Endometrium (tissue), 2 donors: ENCODE data around the gene PTPRD.

Experiments
- FAIRE-seq: peaks from 2 replicates; lab custom pipeline; 2012; peaks lifted over from hg19 to GRCh38; lab: Jason Lieb, UNC
- donor health status: control.
- donor health status: control.

Gene PTPRD

GRCh38 chr9:10612641-10613398, at the start of gene PTPRD:
TSS of gene PTPRD (minus strand) at chr9:10613002.
- no peak for FAIRE-seq

- FAIRE-seq, result no peak
These were observed 49.2 kb upstream of the PTPRD start for GRCh38 chr9:10661994-10662393.

- FAIRE-seq, result no peak
These were observed 48.6 kb upstream of the PTPRD start for GRCh38 chr9:10661376-10661775.

GRCh38 chr9:10651012-10651411, 38.2 kb upstream of the PTPRD start:
- no peak for FAIRE-seq

GRCh38 chr9:10649076-10649475, 36.3 kb upstream of the PTPRD start:
- no peak for FAIRE-seq

- FAIRE-seq, result no peak
These were observed 21.0 kb upstream of the PTPRD start for GRCh38 chr9:10633785-10634184.

GRCh38 chr9:10614196-10614800, 1.5 kb upstream of the PTPRD start:
- no peak for FAIRE-seq

- FAIRE-seq, result no peak
These were observed 617 bp upstream of the PTPRD start for GRCh38 chr9:10613419-10613818.

GRCh38 chr9:10605388-10605787, 7.4 kb downstream of the PTPRD start:
- FAIRE-seq, result no peak

GRCh38 chr9:10604927-10605326, 7.9 kb downstream of the PTPRD start:
- no peak for FAIRE-seq

GRCh38 chr9:10597801-10598200, 15.0 kb downstream of the PTPRD start:
- no peak for FAIRE-seq

- FAIRE-seq, result no peak
These were observed 18.3 kb downstream of the PTPRD start for GRCh38 chr9:10594482-10594881.

- FAIRE-seq, result no peak
These were observed 26.4 kb downstream of the PTPRD start for GRCh38 chr9:10586407-10586806.

GRCh38 chr9:10571699-10572098, 41.1 kb downstream of the PTPRD start:
- FAIRE-seq, result no peak

GRCh38 chr9:10566848-10567247, 46.0 kb downstream of the PTPRD start:
- FAIRE-seq, result no peak

- FAIRE-seq, result no peak
These were observed 50.0 kb downstream of the PTPRD start for GRCh38 chr9:10562581-10563343.

- no peak for FAIRE-seq
These were observed 64.5 kb downstream of the PTPRD start for GRCh38 chr9:10548348-10548747.

- FAIRE-seq, result no peak
These were observed 74.7 kb downstream of the PTPRD start for GRCh38 chr9:10538073-10538472.

- no peak for FAIRE-seq
These were observed 78.0 kb downstream of the PTPRD start for GRCh38 chr9:10534850-10535249.

GRCh38 chr9:10525972-10526371, 86.8 kb downstream of the PTPRD start:
- FAIRE-seq, result no peak

GRCh38 chr9:10523164-10523563, 89.6 kb downstream of the PTPRD start:
- FAIRE-seq, result no peak

GRCh38 chr9:10512144-10512543, 100.7 kb downstream of the PTPRD start:
- FAIRE-seq, result no peak

- FAIRE-seq, result no peak
These were observed 123.9 kb downstream of the PTPRD start for GRCh38 chr9:10488937-10489336.
